Transverse colon (tissue), 4 donors: ENCODE results near the gene DVL1.

ENCODE experiments used
- EP300 ChIP-seq: sonication (generic); formaldehyde crosslinking; IDR thresholded peaks from one replicate; pipeline ENCODE4 v1.6.1; 2017; ENCODE audit warnings: antibody characterized with exemption, low read depth
- POLR2A ChIP-seq: fragments of 450-650 bp; IDR thresholded peaks from one replicate; pipeline ENCODE4 v1.6.1; 2016; ENCODE audit warnings: antibody characterized with exemption, mild to moderate bottlenecking, moderate library complexity
- POLR2AphosphoS5 ChIP-seq, 3 donors: sonication (generic); formaldehyde crosslinking; IDR thresholded peaks; one replicate each; pipeline ENCODE4 v1.6.1; 2016; ENCODE audit warnings: antibody characterized with exemption in 3 of 3
- TF ChIP-seq, protein P1 (sequence below), 5 experiments: fragments of 200-600 bp in 3 of 5; fragments of 450-650 bp in 2 of 5; sonication (generic) in 3 of 5; IDR thresholded peaks; 1 replicate in 2 of 5; 2 replicates in 3 of 5; pipeline ENCODE4 v1.5.1; 2016 to 2017; ENCODE audit warnings: antibody characterized with exemption in 5 of 5, inconsistent platforms in 3 of 5, mild to moderate bottlenecking in 2 of 5, moderate library complexity in 1 of 5

DNA sequence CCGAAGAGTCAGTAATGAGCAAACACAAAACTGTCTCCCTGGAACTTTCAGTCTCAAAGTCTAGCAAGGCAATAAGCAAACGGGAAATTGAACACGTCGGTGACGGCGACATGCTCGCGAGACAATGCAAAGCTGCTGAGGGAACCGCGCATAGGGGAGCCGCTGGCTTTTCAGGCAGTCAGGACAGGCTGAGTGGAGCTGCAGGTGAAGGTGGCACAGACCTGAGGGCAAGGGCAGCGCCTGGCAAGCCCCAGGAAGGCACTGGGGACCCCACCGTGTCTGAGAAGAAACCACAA is 29.6 kb downstream of the DVL1 start:
- TF ChIP-seq POLR2A (no peak), POLR2AphosphoS5 (IDR thresholded peaks at IDR 0.05) (no peak), EP300 (no peak)
- TF ChIP-seq, protein P1, sequence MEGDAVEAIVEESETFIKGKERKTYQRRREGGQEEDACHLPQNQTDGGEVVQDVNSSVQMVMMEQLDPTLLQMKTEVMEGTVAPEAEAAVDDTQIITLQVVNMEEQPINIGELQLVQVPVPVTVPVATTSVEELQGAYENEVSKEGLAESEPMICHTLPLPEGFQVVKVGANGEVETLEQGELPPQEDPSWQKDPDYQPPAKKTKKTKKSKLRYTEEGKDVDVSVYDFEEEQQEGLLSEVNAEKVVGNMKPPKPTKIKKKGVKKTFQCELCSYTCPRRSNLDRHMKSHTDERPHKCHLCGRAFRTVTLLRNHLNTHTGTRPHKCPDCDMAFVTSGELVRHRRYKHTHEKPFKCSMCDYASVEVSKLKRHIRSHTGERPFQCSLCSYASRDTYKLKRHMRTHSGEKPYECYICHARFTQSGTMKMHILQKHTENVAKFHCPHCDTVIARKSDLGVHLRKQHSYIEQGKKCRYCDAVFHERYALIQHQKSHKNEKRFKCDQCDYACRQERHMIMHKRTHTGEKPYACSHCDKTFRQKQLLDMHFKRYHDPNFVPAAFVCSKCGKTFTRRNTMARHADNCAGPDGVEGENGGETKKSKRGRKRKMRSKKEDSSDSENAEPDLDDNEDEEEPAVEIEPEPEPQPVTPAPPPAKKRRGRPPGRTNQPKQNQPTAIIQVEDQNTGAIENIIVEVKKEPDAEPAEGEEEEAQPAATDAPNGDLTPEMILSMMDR (IDR thresholded peaks at IDR 0.05), result no peak
